Epithelial cell of proximal tubule (primary cell): ENCODE results near the gene MAST4. TPM values are rescaled to one million over a fixed set of nuclear protein-coding genes. Genes with fewer than 3 reads are reported as not detected.

Experiments used
- DNase-seq: peaks from one replicate; pipeline ENCODE4 v3.0.0-alpha.2; 2011; ENCODE audit warnings: low read depth
- H3K4me3 ChIP-seq: 2 replicates; pipeline ENCODE4 v1.5.1; 2011; ENCODE audit warnings: low read depth, mild to moderate bottlenecking, low read length
- CTCF ChIP-seq: conservative IDR thresholded peaks from 2 replicates; pipeline ENCODE4 v1.5.1; 2012; ENCODE audit warnings: low read depth, mild to moderate bottlenecking, low read length
- total RNA-seq: library from RNA; depleted of rRNA; stranded (reverse); fragments of >200 nt; gene quantifications from 2 replicates; pipeline ENCODE4 v1.2.3, GENCODE V29; 2015

MAST4 gene
- total RNA-seq, 1 donor from 2014 or later: 17.3 TPM

DNA sequence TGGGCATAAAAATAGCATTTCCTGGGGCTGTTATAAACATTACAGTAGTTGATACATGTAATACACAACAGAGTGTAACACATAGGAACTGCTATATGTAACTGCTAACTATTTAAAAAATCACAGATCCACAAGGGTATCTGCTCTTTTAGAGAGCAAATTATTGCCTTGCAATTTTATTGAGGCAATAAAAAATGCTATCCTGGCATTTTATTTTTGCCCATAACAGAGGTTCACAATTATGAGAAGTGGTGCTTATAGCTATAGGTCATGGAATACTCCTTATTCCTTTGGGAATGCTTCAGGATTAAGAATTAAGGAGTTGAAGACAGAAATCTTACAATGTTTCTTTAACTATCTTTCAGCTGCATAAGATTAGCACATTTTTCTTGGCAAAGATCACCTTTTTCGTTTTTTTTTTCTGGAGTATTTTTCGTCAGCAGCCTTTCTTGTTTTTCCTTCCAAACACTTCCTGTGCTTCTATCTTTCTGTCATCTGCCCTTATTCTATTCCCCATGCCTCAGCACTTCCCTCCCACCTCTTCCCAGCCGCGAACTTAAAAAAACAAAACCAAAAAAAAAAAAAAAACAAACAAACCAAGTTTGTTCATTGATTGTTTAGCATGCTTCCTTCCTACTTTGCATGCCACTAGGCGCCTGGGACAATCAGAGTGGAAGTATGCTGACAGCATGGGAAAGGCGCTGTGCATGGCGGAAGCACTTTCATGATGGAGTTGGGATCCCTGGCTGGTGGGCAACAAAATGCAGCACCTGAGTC is 264.2 kb downstream of the MAST4 start:
- no peak for TF ChIP-seq CTCF
- no peak overlapping the region for H3K4me3 ChIP-seq
- DNase-seq: no peak

- no peak for TF ChIP-seq CTCF
- no peak overlapping the region for H3K4me3 ChIP-seq
- no peak for DNase-seq
Measured at GRCh38 chr5:66861402-66861801, 265.2 kb downstream of the MAST4 start.

DNA sequence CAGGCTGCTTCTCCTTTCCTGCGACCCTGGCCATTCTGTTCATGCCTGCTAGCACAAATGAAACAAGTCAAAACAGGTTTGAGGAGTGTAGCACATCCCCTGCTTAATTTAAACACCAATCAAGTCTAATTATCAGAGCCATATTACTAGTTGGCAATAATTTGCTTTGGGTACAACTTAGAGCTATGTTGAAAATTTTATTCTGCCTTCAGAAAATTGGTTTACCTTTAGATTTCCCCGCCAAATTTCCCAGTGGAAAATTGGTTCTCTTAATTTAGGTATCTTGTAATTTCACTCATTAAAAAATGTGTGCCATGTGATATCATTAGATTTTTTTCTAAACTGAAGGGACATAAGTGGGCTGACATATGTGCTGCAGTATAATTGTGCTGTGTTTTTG is 265.8 kb downstream of the MAST4 start:
- TF ChIP-seq CTCF: no peak
- no peak overlapping the region for H3K4me3 ChIP-seq
- no peak for DNase-seq

GRCh38 chr5:66863243-66864170 is 267.3 kb downstream of the MAST4 start:
- no peak for TF ChIP-seq CTCF
- no peak overlapping the region for H3K4me3 ChIP-seq
- no peak for DNase-seq

DNA sequence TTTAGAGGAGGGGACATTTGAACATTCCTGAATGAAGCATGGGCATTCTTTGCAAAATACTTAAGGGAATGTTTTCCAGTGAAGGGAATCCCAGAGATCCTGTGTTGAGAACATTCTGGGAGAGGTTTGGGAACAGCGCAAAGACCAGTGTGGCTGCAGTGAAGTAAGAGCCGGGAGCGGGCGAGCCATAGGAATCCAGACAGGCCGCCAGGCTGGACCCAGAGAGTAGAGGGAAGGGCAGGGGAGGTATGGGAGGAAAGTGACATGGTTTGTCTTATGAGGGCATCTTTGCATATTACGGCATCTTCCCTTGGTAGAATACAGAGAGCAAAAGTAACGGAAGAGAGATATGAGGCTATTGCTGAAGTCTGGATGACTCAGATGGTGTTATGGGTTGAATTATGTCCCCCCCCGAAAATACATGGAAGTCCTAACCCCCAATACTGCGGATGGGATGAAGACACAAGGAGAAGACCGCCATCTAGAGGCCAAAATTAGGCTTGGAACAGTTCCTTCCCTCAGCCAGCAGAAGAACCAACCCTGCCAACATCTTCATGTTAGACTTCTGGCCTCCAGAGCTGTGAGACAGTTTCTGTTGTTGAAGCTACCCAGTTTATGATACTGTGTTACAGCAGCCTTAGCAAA is 268.2 kb downstream of the MAST4 start:
- peak; percentile 81 for TF ChIP-seq CTCF
- DNase-seq: no peak
- H3K4me3 ChIP-seq: no peak overlapping the region

GRCh38 chr5:66867618-66868322 is 271.6 kb downstream of the MAST4 start:
- TF ChIP-seq CTCF: no peak
- no peak for DNase-seq
- no peak overlapping the region for H3K4me3 ChIP-seq
